Measurements from ENCODE around the gene ADAMTS9. TPM values are rescaled to one million over a fixed set of nuclear protein-coding genes. Genes with fewer than 3 reads are reported as not detected.
A peak's percentile ranks its signal among the peaks of the same experiment; 100 is the strongest.

The ADAMTS9 gene
- total and polyA plus RNA-seq, 4 donors, result 1.2 to 13.8 (median 7.4) TPM

GRCh38 chr3:64595253-64595694, 92.5 kb downstream of the ADAMTS9 start (continued):
- no peak for TF ChIP-seq ZBTB33 (IDR thresholded peaks at IDR 0.05)
- TF ChIP-seq JUND (IDR thresholded peaks at IDR 0.05), result peak in 1 of 2 donors; percentile 32
- TF ChIP-seq SP1 (IDR thresholded peaks at IDR 0.05), result peak; percentile 66
- peak; percentile 14 for TF ChIP-seq MAX (IDR thresholded peaks at IDR 0.05)
- no peak for TF ChIP-seq FOXA2 (IDR thresholded peaks at IDR 0.05)
- no peak for TF ChIP-seq GABPA (IDR thresholded peaks at IDR 0.05 in 1 of 2, conservative IDR thresholded peaks at IDR 0.05 in 1 of 2)
- no peak for TF ChIP-seq ATF3 (IDR thresholded peaks at IDR 0.05)
- TF ChIP-seq YY1 (IDR thresholded peaks at IDR 0.05), result no peak
- no peak for TF ChIP-seq TAF1 (conservative IDR thresholded peaks at IDR 0.05)
- TF ChIP-seq HNF4G (IDR thresholded peaks at IDR 0.05), result no peak
- no peak for TF ChIP-seq EGR1 (IDR thresholded peaks at IDR 0.05; ENCODE audit: low read depth in 2 of 2)

GRCh38 chr3:64594134-64594533, 93.7 kb downstream of the ADAMTS9 start:
- Histone ChIP-seq H3K9me3 (ENCODE audit: control insufficient read depth in 4 of 4, low read length in 3 of 4) (no peaks in the 10 kb centered on the region), H3K36me3 (ENCODE audit: control insufficient read depth in 4 of 4, insufficient read depth in 3 of 4, low read depth in 1 of 4, low read length in 3 of 4) (no peaks in the 10 kb centered on the region), H3K4me3 (ENCODE audit: low read depth in 1 of 3, low read length in 3 of 3) (no peak overlapping the region), H3K27me3 (ENCODE audit: control insufficient read depth in 4 of 4, insufficient read depth in 4 of 4, low read length in 3 of 4) (no peaks in the 10 kb centered on the region), H3K9ac (ENCODE audit: low read depth in 1 of 2, low read length in 2 of 2) (no peak overlapping the region), H3K4me1 (ENCODE audit: control insufficient read depth in 4 of 4, insufficient read depth in 4 of 4, low read length in 3 of 4) (no peaks in the 10 kb centered on the region), H3K27ac (ENCODE audit: low read depth in 1 of 2, low read length in 2 of 2) (no peak overlapping the region)
- no peak for DNase-seq (ENCODE audit: low spot score)
- 91% methylated on average over 9 of the region's 9 CpGs for WGBS
- TF ChIP-seq REST (IDR thresholded peaks at IDR 0.05), result no peak
- no peak for TF ChIP-seq MAX (IDR thresholded peaks at IDR 0.05)
- no peak for TF ChIP-seq SP1 (IDR thresholded peaks at IDR 0.05)
- no peak for TF ChIP-seq EGR1 (IDR thresholded peaks at IDR 0.05; ENCODE audit: low read depth in 2 of 2)
- TF ChIP-seq RAD21 (IDR thresholded peaks at IDR 0.05), result no peak

- no peak overlapping the region for H3K4me3 ChIP-seq (ENCODE audit: low read depth in 1 of 3, low read length in 3 of 3)
- no peaks in the 10 kb centered on the region for H3K36me3 ChIP-seq (ENCODE audit: control insufficient read depth in 4 of 4, insufficient read depth in 3 of 4, low read depth in 1 of 4, low read length in 3 of 4)
Measured at GRCh38 chr3:64593350-64593749, 94.5 kb downstream of the ADAMTS9 start.

More at GRCh38 chr3:64593350-64593749, 94.5 kb downstream of the ADAMTS9 start:
- H3K9me3 ChIP-seq (ENCODE audit: control insufficient read depth in 4 of 4, low read length in 3 of 4), result no peaks in the 10 kb centered on the region
- H3K27ac ChIP-seq (ENCODE audit: low read depth in 1 of 2, low read length in 2 of 2), result no peak overlapping the region
- H3K9ac ChIP-seq (ENCODE audit: low read depth in 1 of 2, low read length in 2 of 2), result no peak overlapping the region
- no peaks in the 10 kb centered on the region for H3K4me1 ChIP-seq (ENCODE audit: control insufficient read depth in 4 of 4, insufficient read depth in 4 of 4, low read length in 3 of 4)
- no peaks in the 10 kb centered on the region for H3K27me3 ChIP-seq (ENCODE audit: control insufficient read depth in 4 of 4, insufficient read depth in 4 of 4, low read length in 3 of 4)
- 86% methylated on average over 3 of the region's 3 CpGs for WGBS
- DNase-seq (ENCODE audit: low spot score), result no peak
- TF ChIP-seq JUND (IDR thresholded peaks at IDR 0.05), result no peak
- TF ChIP-seq FOXA1 (IDR thresholded peaks at IDR 0.05), result no peak
- TF ChIP-seq YY1 (IDR thresholded peaks at IDR 0.05), result no peak
- no peak for TF ChIP-seq MAX (IDR thresholded peaks at IDR 0.05)
- TF ChIP-seq GABPA (IDR thresholded peaks at IDR 0.05 in 1 of 2, conservative IDR thresholded peaks at IDR 0.05 in 1 of 2), result no peak
- TF ChIP-seq REST (IDR thresholded peaks at IDR 0.05), result no peak
- TF ChIP-seq EGR1 (IDR thresholded peaks at IDR 0.05; ENCODE audit: low read depth in 2 of 2), result no peak

Data from liver (tissue), 9 donors.